HG03097 (cell line): ENCODE measurements around the gene STRN3.

ENCODE experiments used
- ATAC-seq: cut with Tn5 transposase; IDR thresholded peaks from one replicate; pipeline ENCODE4 v1.9.1; 2021; ENCODE audit not compliant: unreplicated experiment, low FRiP score

Gene STRN3

GRCh38 chr14:31038521-31039166 is 12.5 kb upstream of the STRN3 start:
- no peak for ATAC-seq

GRCh38 chr14:31037709-31038221 is 11.6 kb upstream of the STRN3 start:
- ATAC-seq, result no peak

- no peak for ATAC-seq
These were observed 10.4 kb upstream of the STRN3 start for GRCh38 chr14:31036552-31036951.

GRCh38 chr14:31030469-31030868 is 4.3 kb upstream of the STRN3 start:
- ATAC-seq, result no peak

GRCh38 chr14:31029016-31029970 is 3.1 kb upstream of the STRN3 start:
- no peak for ATAC-seq

- no peak for ATAC-seq
These were observed 1.7 kb upstream of the STRN3 start for GRCh38 chr14:31027847-31028246.

GRCh38 chr14:31026450-31027235 is 464 bp upstream of the STRN3 start:
- ATAC-seq, result peak; percentile 88

- peak; percentile 14 for ATAC-seq
These were observed 657 bp downstream of the STRN3 start, which contains the start of gene AP4S1 for GRCh38 chr14:31025367-31026076. AP4S1 (plus strand) TSS chr14:31025649; CDS start chr14:31066197, 40,548 bp downstream.

GRCh38 chr14:31024577-31025366 is 1.4 kb downstream of the STRN3 start:
- no peak for ATAC-seq

GRCh38 chr14:31024010-31024480 is 2.1 kb downstream of the STRN3 start:
- ATAC-seq, result no peak

- ATAC-seq, result no peak
These were observed 3.8 kb downstream of the STRN3 start for GRCh38 chr14:31022386-31022785.

GRCh38 chr14:31021576-31021949 is 4.6 kb downstream of the STRN3 start:
- no peak for ATAC-seq

- ATAC-seq, result no peak
These were observed 5.2 kb downstream of the STRN3 start for GRCh38 chr14:31020834-31021575.

- ATAC-seq, result no peak
These were observed 8.0 kb downstream of the STRN3 start for GRCh38 chr14:31018057-31018645.

GRCh38 chr14:31013841-31014240 is 12.3 kb downstream of the STRN3 start:
- ATAC-seq, result no peak

- no peak for ATAC-seq
These were observed 15.2 kb downstream of the STRN3 start for GRCh38 chr14:31010935-31011334.

GRCh38 chr14:31009836-31010574 is 16.2 kb downstream of the STRN3 start:
- no peak for ATAC-seq
